OCI-LY3 (cell line): ENCODE data around the gene RPL13A.

Experiments
- CTCF ChIP-seq: fragments of 200-600, 300-600 bp; sonication (generic); IDR thresholded peaks from 2 replicates; pipeline ENCODE4 v1.5.1; 2014; ENCODE audit warnings: antibody characterized with exemption, low read length, low read depth
- EZH2phosphoT487 ChIP-seq: fragments of 200-600 bp; shearing (Covaris generic); IDR thresholded peaks from 2 replicates; pipeline ENCODE4 v1.6.1; 2018; ENCODE audit warnings: antibody characterized with exemption, mixed run types, low read depth

GRCh38 chr19:49498475-49498874 lies 11.1 kb downstream of the RPL13A start:
- no peak for TF ChIP-seq CTCF
- no peak for TF ChIP-seq EZH2phosphoT487
